AML-193 (cell line): Measurements from ENCODE around the gene CEP135.
A peak's percentile ranks its signal among the peaks of the same experiment; 100 is the strongest.
"Not testable (repeated sequence)": the region's sequence is repeated elsewhere in the genome, so short reads cannot be mapped to it uniquely, and the experiment has no call there.

ENCODE experiments used
- DNase-seq, 2 experiments: peaks; one replicate each; lab custom pipeline; 2025; lab: John Stamatoyannopoulos, UW

Gene CEP135

GRCh38 chr4:56028165-56028564 is 79.4 kb downstream of the CEP135 start:
- DNase-seq = no peak

- DNase-seq = no peak
These were observed 89.9 kb downstream of the CEP135 start for GRCh38 chr4:56038487-56039162.

GRCh38 chr4:56040842-56041241 is 92.1 kb downstream of the CEP135 start:
- DNase-seq = no peak

- DNase-seq = no peak
These were observed 93.5 kb downstream of the CEP135 start for GRCh38 chr4:56042225-56042624.

GRCh38 chr4:56048383-56048701 is 99.6 kb downstream of the CEP135 start:
- DNase-seq = no peak

- peak in 1 of 2 experiments; percentile 32 for DNase-seq
These were observed 100.1 kb downstream of the CEP135 start for GRCh38 chr4:56048702-56049431.

GRCh38 chr4:56050625-56051024 is 101.9 kb downstream of the CEP135 start:
- DNase-seq = no peak

GRCh38 chr4:56051029-56051709 is 102.4 kb downstream of the CEP135 start:
- no peak for DNase-seq

- no peak for DNase-seq
These were observed 102.9 kb downstream of the CEP135 start for GRCh38 chr4:56051710-56052075.

- DNase-seq = no peak
These were observed 103.7 kb downstream of the CEP135 start for GRCh38 chr4:56052481-56052880.

- no peak for DNase-seq
These were observed 104.2 kb downstream of the CEP135 start for GRCh38 chr4:56052966-56053365.

- no peak for DNase-seq
These were observed 106.6 kb downstream of the CEP135 start for GRCh38 chr4:56055027-56055977.

GRCh38 chr4:56055991-56056390 is 107.2 kb downstream of the CEP135 start:
- no peak for DNase-seq

- DNase-seq = no peak
These were observed 109.8 kb downstream of the CEP135 start for GRCh38 chr4:56058555-56058954.

GRCh38 chr4:56060036-56060435 is 111.3 kb downstream of the CEP135 start:
- no peak for DNase-seq

GRCh38 chr4:56062106-56062505 is 113.4 kb downstream of the CEP135 start:
- no peak for DNase-seq

GRCh38 chr4:56062526-56063145 is 113.9 kb downstream of the CEP135 start:
- DNase-seq = no peak

GRCh38 chr4:56066493-56066892 is 117.7 kb downstream of the CEP135 start:
- DNase-seq = no peak

GRCh38 chr4:56067826-56068225 is 119.1 kb downstream of the CEP135 start:
- no peak for DNase-seq

- not testable (repeated sequence) for DNase-seq
These were observed 124.0 kb downstream of the CEP135 start for GRCh38 chr4:56072730-56073129.

GRCh38 chr4:56077676-56078075 is 128.9 kb downstream of the CEP135 start:
- no peak for DNase-seq

- DNase-seq = no peak
These were observed 130.1 kb downstream of the CEP135 start for GRCh38 chr4:56078866-56079265.
